Hematopoietic multipotent progenitor cell treated with erythropoietin and hydrocortisone succinate and interleukin-3 and kit ligand, for 17 days (in vitro differentiated cells): ENCODE data around the gene NOG.

Experiments
- DNase-seq: peaks from one replicate; pipeline ENCODE4 v3.0.0-alpha.2; 2015; ENCODE audit warnings: low spot score

Gene NOG

GRCh38 chr17:56596691-56597494, 3.4 kb downstream of the NOG start:
- DNase-seq = no peak

GRCh38 chr17:56597495-56597990, 4.0 kb downstream of the NOG start:
- no peak for DNase-seq

- DNase-seq = no peak
These were observed 5.0 kb downstream of the NOG start for GRCh38 chr17:56598466-56598865.

GRCh38 chr17:56599088-56599487, 5.6 kb downstream of the NOG start:
- no peak for DNase-seq

DNA sequence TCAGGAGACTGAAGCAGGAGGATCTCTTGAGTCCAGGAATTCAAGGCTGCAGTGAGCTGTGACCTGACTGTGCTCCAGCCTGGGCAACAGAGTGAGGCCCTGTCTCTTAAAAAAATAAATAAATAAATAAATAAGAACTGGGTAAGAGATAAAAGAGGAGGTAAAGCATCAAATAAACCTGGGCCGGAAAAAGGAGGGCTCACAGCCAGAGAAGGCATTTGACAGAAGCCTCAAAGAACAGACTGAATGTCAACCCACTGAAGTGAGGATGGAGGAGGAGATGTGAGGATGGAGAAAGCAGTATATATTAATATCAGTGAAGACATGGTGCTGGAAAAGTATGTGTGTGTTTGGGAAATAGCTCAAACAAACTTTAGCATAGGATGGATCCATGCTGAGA, 6.1 kb downstream of the NOG start:
- DNase-seq = no peak

GRCh38 chr17:56600256-56600655, 6.8 kb downstream of the NOG start:
- no peak for DNase-seq

GRCh38 chr17:56601591-56601990, 8.1 kb downstream of the NOG start:
- no peak for DNase-seq

DNA sequence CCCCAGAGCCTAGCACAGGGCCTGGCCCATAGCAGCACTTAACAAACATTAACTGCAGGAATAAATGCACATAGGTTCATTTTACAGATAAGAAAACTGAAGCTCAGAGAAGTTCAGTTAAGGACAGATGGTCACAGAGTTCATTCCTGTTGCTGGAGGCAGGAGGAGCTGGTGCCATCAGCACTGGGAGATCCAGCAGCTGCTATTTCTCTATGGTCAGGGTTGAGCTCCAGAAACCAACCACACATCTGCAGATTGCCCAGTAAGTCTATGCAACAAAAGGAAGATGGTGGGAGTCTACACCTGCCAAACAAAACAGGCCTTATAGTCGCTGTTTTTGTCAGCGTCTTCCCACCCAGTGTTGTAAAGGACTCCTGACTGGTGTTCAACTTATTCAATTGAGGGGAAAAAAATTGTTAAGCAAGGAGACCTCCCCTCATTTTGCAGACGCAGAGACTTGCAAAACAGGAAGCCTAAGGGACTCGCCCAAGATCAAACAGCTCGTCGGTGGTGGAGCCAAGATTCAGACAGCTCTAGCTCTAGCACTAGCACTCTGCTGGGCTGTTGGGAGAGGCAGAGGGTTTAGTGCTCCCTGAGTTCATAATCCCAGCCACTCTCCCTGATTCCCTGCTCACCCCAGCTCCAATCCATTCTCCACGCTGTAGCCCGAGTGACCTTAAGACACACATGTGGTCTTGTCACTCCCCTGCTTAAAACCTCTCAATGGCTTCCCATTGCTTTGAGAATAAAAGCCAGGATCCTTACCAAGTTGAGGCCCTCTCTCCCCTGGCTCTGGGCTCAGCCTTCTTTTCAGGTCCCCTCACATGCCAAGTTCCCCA, 9.0 kb downstream of the NOG start:
- no peak for DNase-seq

DNA sequence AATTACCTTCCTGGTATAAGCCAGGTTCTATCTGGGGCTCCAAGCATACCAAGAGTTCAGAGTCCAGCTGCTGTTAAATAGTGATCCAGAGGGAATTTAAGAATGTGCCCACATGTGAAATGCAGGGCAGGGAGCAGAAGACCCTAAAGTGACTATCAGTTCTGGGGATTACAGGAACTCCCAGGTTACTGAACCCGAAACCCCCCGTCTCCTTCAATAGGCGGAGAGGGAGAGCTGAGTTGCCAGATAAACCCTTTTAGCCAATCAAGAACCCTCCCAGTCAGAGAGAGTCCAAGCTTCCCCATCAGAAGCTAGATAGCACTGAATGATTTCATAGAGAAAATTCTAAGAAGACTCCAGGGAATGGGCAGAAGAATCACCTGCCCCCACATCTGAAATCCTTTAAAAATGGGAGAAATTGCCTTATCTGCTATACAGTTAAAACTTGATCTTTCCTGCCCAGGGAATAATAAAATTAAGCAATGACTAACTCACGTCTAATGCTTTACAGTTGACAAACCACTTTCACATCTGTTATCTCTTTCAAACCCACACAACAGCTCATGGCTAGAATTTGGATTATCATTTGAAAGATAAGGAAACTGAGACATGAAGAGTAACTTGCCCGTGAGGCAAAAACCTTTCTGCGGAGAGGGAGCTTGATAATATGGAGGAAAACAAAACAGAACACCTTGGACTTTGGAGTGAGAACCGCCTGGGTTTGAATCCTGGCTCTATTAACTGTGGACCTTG, 10.2 kb downstream of the NOG start:
- DNase-seq = no peak

DNA sequence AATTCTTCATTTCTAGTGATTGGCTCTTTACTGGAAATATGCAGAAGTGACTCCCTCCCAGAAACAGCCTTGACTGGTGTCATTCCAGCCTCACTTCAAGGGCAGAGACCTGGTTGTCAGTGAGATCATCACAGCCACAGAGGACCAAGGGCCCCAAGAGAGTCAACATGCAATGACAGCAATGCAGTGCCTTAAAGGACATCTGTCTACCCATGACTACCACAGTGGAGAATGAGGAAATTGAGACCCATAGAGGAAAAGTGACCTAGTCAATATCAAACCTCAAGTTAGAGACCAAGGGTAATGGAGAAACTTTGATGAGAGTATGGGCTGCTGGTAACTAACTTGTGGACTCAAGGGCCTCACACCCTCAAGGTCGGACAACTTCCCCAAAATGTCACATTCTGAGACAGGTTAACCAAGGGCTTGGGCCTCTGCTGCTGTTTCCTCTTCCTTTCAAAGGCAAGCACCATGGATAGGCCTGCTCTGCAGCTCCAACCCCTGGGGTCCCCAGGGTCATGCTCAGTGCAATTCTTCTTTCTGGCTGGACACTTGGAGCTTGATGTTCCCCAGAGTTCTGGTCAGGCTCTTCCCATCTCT, 11.3 kb downstream of the NOG start:
- DNase-seq = no peak

DNA sequence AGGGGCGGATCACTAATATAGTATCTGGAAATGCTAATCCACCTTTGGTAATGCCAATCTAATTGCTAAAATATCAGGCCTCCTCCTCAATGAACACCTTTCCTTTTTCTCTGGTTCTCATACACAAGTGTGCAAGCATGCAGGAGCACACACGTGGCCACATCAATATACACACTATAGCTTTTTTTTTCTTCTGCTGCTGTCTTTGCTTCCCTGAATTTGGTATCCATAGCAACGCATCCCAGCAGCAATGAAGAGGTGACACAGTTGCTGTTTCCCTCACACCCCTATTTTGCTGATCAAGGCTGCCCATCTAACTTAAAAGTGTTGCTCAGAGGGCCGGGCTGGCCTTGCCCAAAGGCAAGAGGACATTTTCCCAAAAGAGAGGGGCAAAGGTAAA, 15.4 kb downstream of the NOG start:
- DNase-seq = no peak

- DNase-seq = no peak
These were observed 16.8 kb downstream of the NOG start for GRCh38 chr17:56610321-56610720.

DNA sequence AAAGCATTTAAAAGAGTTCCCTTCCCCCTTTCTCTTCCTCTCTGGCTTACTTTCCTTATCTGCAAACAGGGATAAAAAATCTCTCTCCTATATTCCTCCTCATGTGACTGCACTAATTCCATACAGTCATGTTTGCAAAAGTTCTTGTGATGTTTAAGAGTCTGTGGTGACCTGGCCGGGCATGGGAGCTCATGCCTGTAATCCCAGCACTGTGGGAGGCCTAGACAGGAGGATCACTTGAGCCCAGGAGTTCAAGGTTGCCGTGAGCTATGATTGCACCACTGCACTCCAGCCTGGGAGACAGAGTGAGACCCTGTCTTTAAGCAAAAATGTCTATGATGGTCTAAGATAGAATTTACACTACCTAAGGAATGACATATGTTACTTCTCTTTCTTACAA, 19.6 kb downstream of the NOG start:
- no peak for DNase-seq

DNA sequence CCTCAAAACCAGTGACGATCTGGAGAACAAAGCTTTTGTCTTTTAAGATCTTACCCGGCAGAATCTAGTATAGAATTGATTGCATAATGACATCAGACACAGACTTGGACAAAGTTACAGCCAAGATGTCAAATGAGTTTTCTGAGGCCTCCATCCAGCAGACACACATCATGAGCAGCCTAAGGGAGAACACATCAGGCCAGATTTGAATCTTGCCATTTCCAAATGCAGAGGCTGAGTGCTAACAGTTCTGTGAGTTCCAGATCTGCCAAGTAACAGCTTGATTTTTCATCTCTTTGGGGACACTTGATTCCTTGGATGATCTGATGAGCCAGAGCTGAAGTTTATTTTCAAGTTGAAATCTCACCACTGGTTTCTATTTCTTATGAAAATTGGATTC, 21.0 kb downstream of the NOG start:
- no peak for DNase-seq

DNA sequence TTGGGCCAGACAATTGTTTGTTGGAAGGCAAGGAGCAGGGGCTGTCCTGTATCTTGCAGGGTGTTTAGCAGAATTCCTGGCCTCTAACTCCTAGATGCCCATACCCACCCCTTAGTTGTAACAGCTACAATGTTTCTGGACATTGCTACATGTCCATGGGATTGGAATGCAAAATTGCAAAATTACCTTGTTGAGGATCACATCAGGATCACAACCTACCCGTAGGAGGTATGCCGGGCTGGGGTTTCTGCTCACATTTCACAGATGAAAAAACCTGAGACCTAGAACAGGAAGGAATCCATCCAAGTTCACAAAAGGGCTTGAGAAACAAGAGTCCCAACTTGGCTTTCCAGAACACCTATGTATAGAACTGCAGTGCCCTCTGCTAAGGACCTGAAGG, 22.7 kb downstream of the NOG start:
- DNase-seq = no peak

GRCh38 chr17:56623383-56623782, 29.9 kb downstream of the NOG start:
- no peak for DNase-seq

DNA sequence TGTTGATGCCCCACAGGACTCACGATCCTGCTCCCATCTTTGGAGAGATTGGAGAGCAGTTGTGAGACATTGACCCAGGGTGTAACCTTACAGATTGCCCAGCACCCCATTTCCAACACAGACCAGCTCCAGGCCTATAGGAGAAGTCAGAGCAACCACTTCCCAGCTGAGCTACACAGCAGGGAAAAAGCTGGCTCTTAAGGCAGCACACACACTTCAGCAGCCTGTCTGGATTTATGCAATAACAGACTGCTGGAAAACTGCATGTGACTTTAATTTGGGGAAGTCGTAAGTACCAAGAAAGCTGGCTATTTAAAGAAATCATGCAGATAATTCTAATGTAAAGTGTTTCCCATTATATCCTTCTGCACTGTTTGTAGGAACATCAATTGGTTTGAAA, 30.8 kb downstream of the NOG start:
- DNase-seq = no peak

GRCh38 chr17:56624912-56625311, 31.4 kb downstream of the NOG start:
- DNase-seq = no peak

GRCh38 chr17:56629531-56630075, 36.1 kb downstream of the NOG start:
- DNase-seq = no peak

GRCh38 chr17:56630202-56630601, 36.7 kb downstream of the NOG start:
- no peak for DNase-seq

DNA sequence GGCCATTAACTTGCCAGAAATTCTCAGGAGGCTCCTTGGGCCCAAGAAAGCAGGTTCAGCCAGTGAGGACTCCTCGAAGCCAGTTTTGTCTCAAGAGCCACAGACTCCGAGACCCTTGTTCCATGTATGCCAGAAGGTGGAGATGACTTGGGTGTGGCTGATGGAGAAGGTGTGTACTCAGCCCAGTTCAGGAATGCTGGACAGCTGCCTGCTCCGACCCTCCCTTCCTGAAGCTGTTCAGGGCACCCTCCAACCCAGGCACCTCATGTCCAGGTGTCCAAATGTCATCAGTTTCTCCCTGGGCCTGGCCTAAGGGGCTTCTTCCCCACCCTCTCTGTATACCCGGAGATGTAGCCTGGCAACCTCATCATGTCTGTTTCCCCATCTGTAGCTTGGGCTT, 40.2 kb downstream of the NOG start:
- DNase-seq = no peak

GRCh38 chr17:56635641-56636040, 42.1 kb downstream of the NOG start:
- DNase-seq = no peak
